IMR-90 (cell line): ENCODE measurements around the gene NPEPL1. TPM values are rescaled to one million over a fixed set of nuclear protein-coding genes. Genes with fewer than 3 reads are reported as not detected.

Experiments used
- ATAC-seq: fragments of 200-7000 bp; cut with Tn5 transposase; 2 replicates; pipeline ENCODE4 v1.9.1; 2020; ENCODE audit warnings: low read depth, mild to moderate bottlenecking, moderate library complexity
- BruUV-seq: library from RNA; stranded (reverse); fragments of 400-500 nt; replicated peaks from 2 replicates; lab custom pipeline; 2021; lab: Mats Ljungman, UMichigan
- CTCF ChIA-PET: fragments of 300-600 bp; formaldehyde crosslinking; extraction: SDS; loops from one replicate; lab custom pipeline; 2021; ENCODE audit warnings: antibody characterized with exemption; lab: Yijun Ruan, JAX
- POLR2A ChIA-PET: fragments of 300-600 bp; sonication (Branson Sonifier 250); formaldehyde crosslinking; loops from one replicate; lab custom pipeline; 2022; ENCODE audit warnings: antibody characterized with exemption; ENCODE audit not compliant: unreplicated experiment; lab: Charles Lee
- DNase-seq: peaks from one replicate; pipeline ENCODE4 v3.0.0; 2013
- H2AFZ ChIP-seq: replicated peaks from 2 replicates; pipeline ENCODE3; 2013; ENCODE audit warnings: low read length, mild to moderate bottlenecking; ENCODE audit not compliant: poor library complexity
- H2AK5ac ChIP-seq: 2 replicates; pipeline ENCODE4 v1.6.1; 2013; ENCODE audit warnings: low read depth, low read length, inconsistent platforms
- H2AK9ac ChIP-seq: replicated peaks from 2 replicates; pipeline ENCODE3; 2013; ENCODE audit warnings: mild to moderate bottlenecking, low read depth, low read length, moderate library complexity; ENCODE audit not compliant: poor library complexity
- H2BK120ac ChIP-seq: 2 replicates; pipeline ENCODE4 v1.6.1; 2013; ENCODE audit warnings: low read depth, low read length, inconsistent platforms
- H2BK15ac ChIP-seq: 3 replicates; pipeline ENCODE4 v1.6.1; 2013; ENCODE audit warnings: low read depth, low read length, inconsistent platforms
- H2BK20ac ChIP-seq: 2 replicates; pipeline ENCODE4 v1.6.1; 2013; ENCODE audit warnings: low read depth, mild to moderate bottlenecking, inconsistent platforms, low read length, moderate library complexity
- H2BK5ac ChIP-seq: 2 replicates; pipeline ENCODE4 v1.6.1; 2013; ENCODE audit warnings: mild to moderate bottlenecking, low read depth, low read length, inconsistent platforms; ENCODE audit not compliant: poor library complexity, severe bottlenecking
- H3K14ac ChIP-seq: replicated peaks from 2 replicates; pipeline ENCODE4 v1.6.1; 2013; ENCODE audit warnings: low read depth, low read length, inconsistent platforms
- H3K18ac ChIP-seq: 2 replicates; pipeline ENCODE4 v1.6.1; 2013; ENCODE audit warnings: low read depth, low read length, control low read depth
- H3K23ac ChIP-seq: 2 replicates; pipeline ENCODE4 v1.6.1; 2013; ENCODE audit warnings: low read depth, low read length, inconsistent platforms
- H3K27ac ChIP-seq: 2 replicates; pipeline ENCODE4 v1.5.1; 2013; ENCODE audit warnings: mild to moderate bottlenecking, control low read depth, low read length; ENCODE audit not compliant: insufficient read depth
- H3K27me3 ChIP-seq: 2 replicates; pipeline ENCODE4 v1.6.1; 2013; ENCODE audit warnings: low read length; ENCODE audit not compliant: control insufficient read depth, insufficient read depth
- H3K36me3 ChIP-seq: 2 replicates; pipeline ENCODE4 v1.6.1; 2013; ENCODE audit warnings: low read length, mixed read lengths; ENCODE audit not compliant: control insufficient read depth, insufficient read depth
- H3K4ac ChIP-seq: 2 replicates; pipeline ENCODE4 v1.6.1; 2013; ENCODE audit warnings: low read depth, low read length, inconsistent platforms
- H3K4me1 ChIP-seq: 2 replicates; pipeline ENCODE4 v1.6.1; 2013; ENCODE audit warnings: low read length, mixed read lengths; ENCODE audit not compliant: control insufficient read depth, insufficient read depth
- H3K4me2 ChIP-seq: 2 replicates; pipeline ENCODE4 v1.6.1; 2013; ENCODE audit warnings: low read depth, mild to moderate bottlenecking, control low read depth, low read length, moderate library complexity
- H3K4me3 ChIP-seq: 2 replicates; pipeline ENCODE4 v1.5.1; 2013; ENCODE audit warnings: low read depth, mild to moderate bottlenecking, control low read depth, low read length, moderate library complexity; ENCODE audit not compliant: insufficient read depth
- H3K56ac ChIP-seq: 2 replicates; pipeline ENCODE4 v1.6.1; 2013; ENCODE audit warnings: low read length, inconsistent platforms; ENCODE audit not compliant: insufficient read depth; ENCODE audit errors: extremely low read depth
- H3K79me1 ChIP-seq, 2 experiments: 2 replicates each; pipeline ENCODE4 v1.6.1; 2013; ENCODE audit warnings: low read length in 2 of 2, inconsistent platforms in 1 of 2, low read depth in 1 of 2
- H3K9ac ChIP-seq: 2 replicates; pipeline ENCODE4 v1.6.1; 2013; ENCODE audit warnings: low read depth, low read length, control low read depth
- H3K9me1 ChIP-seq: 2 replicates; pipeline ENCODE4 v1.6.1; 2013; ENCODE audit warnings: low read length, inconsistent platforms; ENCODE audit not compliant: insufficient read depth
- H3K9me3 ChIP-seq: 2 replicates; pipeline ENCODE4 v1.6.1; 2013; ENCODE audit warnings: low read length; ENCODE audit not compliant: control insufficient read depth, insufficient read depth
- H4K20me1 ChIP-seq: 2 replicates; pipeline ENCODE4 v1.6.1; 2013; ENCODE audit warnings: low read length, inconsistent platforms; ENCODE audit not compliant: insufficient read depth
- H4K5ac ChIP-seq: 2 replicates; pipeline ENCODE4 v1.6.1; 2013; ENCODE audit warnings: mild to moderate bottlenecking, low read depth, low read length, control low read depth
- H4K8ac ChIP-seq, 2 experiments: 2 replicates each; pipeline ENCODE4 v1.6.1; 2013; ENCODE audit warnings: low read depth in 2 of 2, low read length in 2 of 2, control low read depth in 1 of 2, inconsistent platforms in 1 of 2
- H4K91ac ChIP-seq: 2 replicates; pipeline ENCODE4 v1.6.1; 2013; ENCODE audit warnings: low read depth, low read length, inconsistent platforms; ENCODE audit not compliant: insufficient read depth
- BHLHE40 ChIP-seq: fragments of 150-350 bp; IDR thresholded peaks from 2 replicates; pipeline ENCODE4 v1.6.1; 2016; ENCODE audit warnings: mild to moderate bottlenecking, low read depth, low read length
- CEBPB ChIP-seq: IDR thresholded peaks from 2 replicates; pipeline ENCODE4 v1.6.1; 2012; ENCODE audit warnings: low read depth, low read length, improper control_type of control experiment
- CHD1 ChIP-seq: IDR thresholded peaks from 2 replicates; pipeline ENCODE4 v1.6.1; 2012; ENCODE audit warnings: low read depth, low read length, improper control_type of control experiment
- FOS ChIP-seq: fragments of 150-350 bp; IDR thresholded peaks from 2 replicates; pipeline ENCODE4 v1.6.1; 2016; ENCODE audit warnings: low read depth, low read length
- MAFK ChIP-seq: IDR thresholded peaks from 2 replicates; pipeline ENCODE4 v1.6.1; 2012; ENCODE audit warnings: low read depth, low read length, improper control_type of control experiment
- MAZ ChIP-seq: IDR thresholded peaks from 2 replicates; pipeline ENCODE4 v1.6.1; 2012; ENCODE audit warnings: low read depth, mild to moderate bottlenecking, low read length, improper control_type of control experiment, moderate library complexity, borderline replicate concordance
- MXI1 ChIP-seq: IDR thresholded peaks from 2 replicates; pipeline ENCODE4 v1.6.1; 2012; ENCODE audit warnings: low read depth, mild to moderate bottlenecking, low read length, moderate library complexity, borderline replicate concordance
- NFE2L2 ChIP-seq: fragments of 150-350 bp; IDR thresholded peaks from 2 replicates; pipeline ENCODE4 v1.6.1; 2016; ENCODE audit warnings: low read depth, mild to moderate bottlenecking, low read length
- POLR2A ChIP-seq: IDR thresholded peaks from 2 replicates; pipeline ENCODE4 v1.6.1; 2012; ENCODE audit warnings: mild to moderate bottlenecking, low read depth, low read length
- RAD21 ChIP-seq: IDR thresholded peaks from 2 replicates; pipeline ENCODE4 v1.6.1; 2012; ENCODE audit warnings: low read length, improper control_type of control experiment
- RCOR1 ChIP-seq: IDR thresholded peaks from 2 replicates; pipeline ENCODE4 v1.6.1; 2012; ENCODE audit warnings: mild to moderate bottlenecking, low read length, improper control_type of control experiment; ENCODE audit not compliant: insufficient replicate concordance
- RFX5 ChIP-seq: IDR thresholded peaks from 2 replicates; pipeline ENCODE4 v1.8.0; 2012; ENCODE audit warnings: low read depth, mild to moderate bottlenecking, low read length, moderate library complexity
- SMC3 ChIP-seq: fragments of 150-350 bp; IDR thresholded peaks from 2 replicates; pipeline ENCODE4 v1.6.1; 2016; ENCODE audit warnings: low read depth, mild to moderate bottlenecking, antibody characterized with exemption, low read length, moderate library complexity
- WGBS, 2 experiments: methylation state at CpG; one replicate each; pipeline versions ENCODE4 v1.1.5 to v1.1.7; 2013; ENCODE audit warnings: missing lambda C conversion rate in 2 of 2; ENCODE audit not compliant: insufficient read length in 1 of 2; ENCODE audit errors: extremely low coverage in 2 of 2; 5-methylcytosine and 5-hydroxymethylcytosine counted together
- dilution Hi-C: fragments of 300-500 bp; cut with HindIII; formaldehyde crosslinking; loops from one replicate; pipeline ENCODE4 v1.14.3; 2018; ENCODE audit warnings: low sequenced_read_pairs; ENCODE audit not compliant: unreplicated experiment
- in situ Hi-C: fragments of 300-500 bp; cut with MboI; formaldehyde crosslinking; loops from 3 replicates; pipeline ENCODE4 v1.14.3; 2019; ENCODE audit warnings: low sequenced_read_pairs, inconsistent platforms, mixed read lengths
- intact Hi-C: fragments of 100-400 bp; cut with micrococcal nuclease; formaldehyde crosslinking; loops from 2 replicates; pipeline ENCODE4 v1.10.0; 2022
- polyA plus RNA-seq, 3 experiments: library from polyadenylated mRNA; depleted of rRNA; stranded (reverse); fragments of >200 nt; gene quantifications; 2 replicates each; pipeline ENCODE4 v1.2.3, GENCODE V29; 2012; ENCODE audit warnings: low replicate concordance in 1 of 3
- total RNA-seq: library from RNA; depleted of rRNA; stranded (reverse); fragments of >200 nt; gene quantifications from 2 replicates; pipeline ENCODE4 v1.2.3, GENCODE V29; 2012
- TF ChIP-seq, protein P1 (sequence below): fragments of 150-350 bp; IDR thresholded peaks from 2 replicates; pipeline ENCODE4 v1.6.1; 2017; ENCODE audit warnings: mild to moderate bottlenecking, antibody characterized with exemption, low read length, low read depth
- TF ChIP-seq, protein P2 (sequence below): conservative IDR thresholded peaks from 2 replicates; pipeline ENCODE4 v1.5.1; 2012; ENCODE audit warnings: mild to moderate bottlenecking, low read depth, low read length, improper control_type of control experiment
- TF ChIP-seq, protein P3 (sequence below): fragments of 150-350 bp; IDR thresholded peaks from 2 replicates; pipeline ENCODE4 v1.6.1; 2016; ENCODE audit warnings: low read depth, mild to moderate bottlenecking, low read length, moderate library complexity, borderline replicate concordance

The NPEPL1 gene
- total and polyA plus RNA-seq, 2 of the 4 experiments (the other 2 are of a cell fraction) = 6.3 to 10.4 TPM

DNA sequence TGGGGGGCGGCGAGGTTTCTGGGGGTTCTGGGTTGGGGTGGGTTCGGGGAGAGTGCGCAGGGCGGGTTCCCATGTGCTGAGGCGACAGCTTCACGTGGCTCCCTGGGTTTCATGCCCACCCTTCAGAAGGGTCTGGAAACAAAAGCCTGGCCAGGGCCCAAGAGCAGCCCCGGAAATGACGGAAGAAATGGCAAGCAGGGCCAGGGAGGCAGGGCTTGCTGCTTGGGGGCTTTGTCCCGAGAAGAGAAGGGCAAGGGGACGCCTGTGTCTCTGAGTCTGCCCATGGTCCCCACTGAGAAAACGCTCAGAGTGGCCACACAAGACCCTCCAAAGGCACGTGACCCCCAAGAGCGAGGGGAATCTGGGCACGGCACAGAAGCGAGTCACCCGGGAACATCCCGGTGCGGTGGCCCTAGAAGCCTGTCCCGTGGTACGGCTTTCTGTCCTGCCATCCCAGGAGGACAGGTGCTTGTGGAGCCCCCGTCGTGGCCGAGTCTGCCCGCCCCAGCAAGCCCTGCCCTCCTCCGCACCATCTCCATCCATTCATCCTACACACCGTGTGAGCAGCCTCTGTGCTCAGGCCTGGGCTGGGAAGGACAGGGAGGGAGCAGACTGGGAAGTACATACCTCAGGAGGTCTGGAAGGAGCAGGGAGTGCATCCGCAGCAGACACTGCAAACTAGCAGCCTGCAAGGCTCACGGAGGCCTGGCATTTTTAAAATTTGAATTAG is 9.0 kb downstream of the NPEPL1 start:
- intact Hi-C loops = no loop called here
- no peaks in the 10 kb centered on the region; the same call in 1 of the 2 replicates for H3K9me1 ChIP-seq

More for the DNA sequence above, 9.0 kb downstream of the NPEPL1 start:
- H2BK5ac ChIP-seq = no peak overlapping the region
- no peak overlapping the region for H3K4ac ChIP-seq
- no peak overlapping the region for H3K23ac ChIP-seq
- H4K20me1 ChIP-seq = no peaks in the 10 kb centered on the region
- TF ChIP-seq, protein P1, sequence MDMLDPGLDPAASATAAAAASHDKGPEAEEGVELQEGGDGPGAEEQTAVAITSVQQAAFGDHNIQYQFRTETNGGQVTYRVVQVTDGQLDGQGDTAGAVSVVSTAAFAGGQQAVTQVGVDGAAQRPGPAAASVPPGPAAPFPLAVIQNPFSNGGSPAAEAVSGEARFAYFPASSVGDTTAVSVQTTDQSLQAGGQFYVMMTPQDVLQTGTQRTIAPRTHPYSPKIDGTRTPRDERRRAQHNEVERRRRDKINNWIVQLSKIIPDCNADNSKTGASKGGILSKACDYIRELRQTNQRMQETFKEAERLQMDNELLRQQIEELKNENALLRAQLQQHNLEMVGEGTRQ = no peak
- TF ChIP-seq, protein P2, sequence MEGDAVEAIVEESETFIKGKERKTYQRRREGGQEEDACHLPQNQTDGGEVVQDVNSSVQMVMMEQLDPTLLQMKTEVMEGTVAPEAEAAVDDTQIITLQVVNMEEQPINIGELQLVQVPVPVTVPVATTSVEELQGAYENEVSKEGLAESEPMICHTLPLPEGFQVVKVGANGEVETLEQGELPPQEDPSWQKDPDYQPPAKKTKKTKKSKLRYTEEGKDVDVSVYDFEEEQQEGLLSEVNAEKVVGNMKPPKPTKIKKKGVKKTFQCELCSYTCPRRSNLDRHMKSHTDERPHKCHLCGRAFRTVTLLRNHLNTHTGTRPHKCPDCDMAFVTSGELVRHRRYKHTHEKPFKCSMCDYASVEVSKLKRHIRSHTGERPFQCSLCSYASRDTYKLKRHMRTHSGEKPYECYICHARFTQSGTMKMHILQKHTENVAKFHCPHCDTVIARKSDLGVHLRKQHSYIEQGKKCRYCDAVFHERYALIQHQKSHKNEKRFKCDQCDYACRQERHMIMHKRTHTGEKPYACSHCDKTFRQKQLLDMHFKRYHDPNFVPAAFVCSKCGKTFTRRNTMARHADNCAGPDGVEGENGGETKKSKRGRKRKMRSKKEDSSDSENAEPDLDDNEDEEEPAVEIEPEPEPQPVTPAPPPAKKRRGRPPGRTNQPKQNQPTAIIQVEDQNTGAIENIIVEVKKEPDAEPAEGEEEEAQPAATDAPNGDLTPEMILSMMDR = no peak
- TF ChIP-seq FOS = no peak
- no peak for TF ChIP-seq RAD21
- no peak for TF ChIP-seq POLR2A
- no peak for TF ChIP-seq NFE2L2
- TF ChIP-seq SMC3 = no peak
- TF ChIP-seq RCOR1 = no peak
- no peak for TF ChIP-seq MAFK
- TF ChIP-seq BHLHE40 = no peak
- TF ChIP-seq, protein P3, sequence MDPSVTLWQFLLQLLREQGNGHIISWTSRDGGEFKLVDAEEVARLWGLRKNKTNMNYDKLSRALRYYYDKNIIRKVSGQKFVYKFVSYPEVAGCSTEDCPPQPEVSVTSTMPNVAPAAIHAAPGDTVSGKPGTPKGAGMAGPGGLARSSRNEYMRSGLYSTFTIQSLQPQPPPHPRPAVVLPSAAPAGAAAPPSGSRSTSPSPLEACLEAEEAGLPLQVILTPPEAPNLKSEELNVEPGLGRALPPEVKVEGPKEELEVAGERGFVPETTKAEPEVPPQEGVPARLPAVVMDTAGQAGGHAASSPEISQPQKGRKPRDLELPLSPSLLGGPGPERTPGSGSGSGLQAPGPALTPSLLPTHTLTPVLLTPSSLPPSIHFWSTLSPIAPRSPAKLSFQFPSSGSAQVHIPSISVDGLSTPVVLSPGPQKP = no peak
- TF ChIP-seq RFX5 = no peak
- TF ChIP-seq CEBPB = no peak
- TF ChIP-seq MAZ = no peak
- no peak for TF ChIP-seq CHD1
- no peak for TF ChIP-seq MXI1
- H3K9ac ChIP-seq = no peak overlapping the region
- no TSS peak for BruUV-seq
- H3K36me3 ChIP-seq = peaks cover 36% of the 10 kb centered on the region
- H3K4me1 ChIP-seq = peaks cover 6% of the 10 kb centered on the region
- no peak overlapping the region for H3K14ac ChIP-seq
- H2AK5ac ChIP-seq = no peak overlapping the region
- in situ Hi-C loops (no loop called here), dilution Hi-C loops (no loop called here)
- no peak overlapping the region for H4K91ac ChIP-seq
- no peak overlapping the region for H4K8ac ChIP-seq
- ATAC-seq (no peak), DNase-seq (no peak)
- H3K27ac ChIP-seq = no peak overlapping the region
- H3K18ac ChIP-seq = no peak overlapping the region
- no peak overlapping the region for H3K56ac ChIP-seq
- no peak overlapping the region for H2AK9ac ChIP-seq
- H2AFZ ChIP-seq = no peak overlapping the region
- no peaks in the 10 kb centered on the region for H3K9me3 ChIP-seq
- no peak overlapping the region for H2BK15ac ChIP-seq
- no peak overlapping the region for H3K4me2 ChIP-seq
- no peaks in the 10 kb centered on the region for H3K79me1 ChIP-seq
- H4K5ac ChIP-seq = no peak overlapping the region
- ChIA-PET POLR2A (no interaction called here), CTCF (interaction anchor here (0.6 kb wide), 1 partner anchor 51 kb away, joined by 3 read pairs; no protein-coding TSS in a partner anchor)
- H3K4me3 ChIP-seq = no peak overlapping the region
- H2BK120ac ChIP-seq = no peak overlapping the region
- 96% methylated on average over 9 of the region's 29 CpGs; no CpG with 5 or more reads in 1 of the 2 experiments for WGBS, 2 experiments
- H3K27me3 ChIP-seq = no peaks in the 10 kb centered on the region
- no peak overlapping the region for H2BK20ac ChIP-seq
